Testis (tissue), 3 donors: ENCODE results near the gene GATAD2B. TPM values are rescaled to one million over a fixed set of nuclear protein-coding genes. Genes with fewer than 3 reads are reported as not detected.
A peak's percentile ranks its signal among the peaks of the same experiment; 100 is the strongest.

ENCODE experiments used
- DNase-seq: peaks from one replicate; pipeline ENCODE4 v3.0.0-alpha.2; 2019
- H3K27ac ChIP-seq, 2 donors: fragments of 200-600 bp; sonication (generic); one replicate each; pipeline ENCODE4 v1.5.1; 2019
- H3K27me3 ChIP-seq: fragments of 200-600 bp; sonication (generic); one replicate; pipeline ENCODE4 v1.5.1; 2019
- H3K36me3 ChIP-seq: fragments of 200-600 bp; sonication (generic); one replicate; pipeline ENCODE4 v1.5.1; 2017; ENCODE audit warnings: low read depth; ENCODE audit errors: missing control alignments
- H3K4me1 ChIP-seq: fragments of 200-600 bp; sonication (generic); one replicate; pipeline ENCODE4 v1.5.1; 2019
- H3K4me3 ChIP-seq, 2 donors: fragments of 200-600 bp; sonication (generic); one replicate each; pipeline ENCODE4 v1.5.1; 2017 to 2019
- H3K9me3 ChIP-seq: fragments of 200-600 bp; sonication (generic); one replicate; pipeline ENCODE4 v1.5.1; 2017
- POLR2A ChIP-seq: fragments of 450-650 bp; IDR thresholded peaks from one replicate; pipeline ENCODE4 v1.6.1; 2017; ENCODE audit warnings: antibody characterized with exemption, mild to moderate bottlenecking, moderate library complexity
- WGBS, 2 donors: methylation state at CpG; one replicate each; pipeline ENCODE4 v1.1.5; 2018; 5-methylcytosine and 5-hydroxymethylcytosine counted together
- intact Hi-C: fragments of 100-400 bp; cut with DNase I; formaldehyde crosslinking; loops from one replicate; pipeline ENCODE4 v1.15.1; 2023; ENCODE audit warnings: low total_unique reads
- polyA plus RNA-seq: library from polyadenylated mRNA; stranded (reverse); fragments of 350-450 nt; fragmentation: Illumina TruSeq; extraction: RNeasy Lipid Tissue Mini Kit (QIAGEN cat#74804); gene quantifications from one replicate; pipeline ENCODE4 v1.2.3, GENCODE V29; 2014; ENCODE audit warnings: low read depth, low replicate concordance; ENCODE audit not compliant: insufficient read depth
- total RNA-seq, 2 donors: library from RNA; depleted of rRNA; stranded (reverse); fragments of >200 nt; gene quantifications; one replicate each; pipeline ENCODE4 v1.2.3, GENCODE V29; 2016
- TF ChIP-seq, protein P1 (sequence below), 3 experiments: fragments of 450-650 bp in 2 of 3; fragments of 200-600 bp in 1 of 3; sonication (generic) in 1 of 3; IDR thresholded peaks; one replicate each; pipeline ENCODE4 v1.5.1; 2016 to 2019; ENCODE audit warnings: antibody characterized with exemption in 3 of 3, mild to moderate bottlenecking in 2 of 3, moderate library complexity in 1 of 3

Gene GATAD2B
- total and polyA plus RNA-seq, 3 donors from 2014 or later = 26.5 to 37.4 (median 32.1) TPM

- WGBS, 2 donors = 63 to 64% methylated on average over 16 to 17 of the region's 17 CpGs
- no peaks in the 10 kb centered on the region for H3K9me3 ChIP-seq
- intact Hi-C loops = no loop called here
- no peaks in the 10 kb centered on the region for H3K36me3 ChIP-seq
- peak; percentile 69 for DNase-seq
- TF ChIP-seq, protein P1, sequence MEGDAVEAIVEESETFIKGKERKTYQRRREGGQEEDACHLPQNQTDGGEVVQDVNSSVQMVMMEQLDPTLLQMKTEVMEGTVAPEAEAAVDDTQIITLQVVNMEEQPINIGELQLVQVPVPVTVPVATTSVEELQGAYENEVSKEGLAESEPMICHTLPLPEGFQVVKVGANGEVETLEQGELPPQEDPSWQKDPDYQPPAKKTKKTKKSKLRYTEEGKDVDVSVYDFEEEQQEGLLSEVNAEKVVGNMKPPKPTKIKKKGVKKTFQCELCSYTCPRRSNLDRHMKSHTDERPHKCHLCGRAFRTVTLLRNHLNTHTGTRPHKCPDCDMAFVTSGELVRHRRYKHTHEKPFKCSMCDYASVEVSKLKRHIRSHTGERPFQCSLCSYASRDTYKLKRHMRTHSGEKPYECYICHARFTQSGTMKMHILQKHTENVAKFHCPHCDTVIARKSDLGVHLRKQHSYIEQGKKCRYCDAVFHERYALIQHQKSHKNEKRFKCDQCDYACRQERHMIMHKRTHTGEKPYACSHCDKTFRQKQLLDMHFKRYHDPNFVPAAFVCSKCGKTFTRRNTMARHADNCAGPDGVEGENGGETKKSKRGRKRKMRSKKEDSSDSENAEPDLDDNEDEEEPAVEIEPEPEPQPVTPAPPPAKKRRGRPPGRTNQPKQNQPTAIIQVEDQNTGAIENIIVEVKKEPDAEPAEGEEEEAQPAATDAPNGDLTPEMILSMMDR (IDR thresholded peaks at IDR 0.05) = no peak
- no peak for TF ChIP-seq POLR2A
- peak overlapping the region in 1 of 2 donors; percentile 16 for H3K27ac ChIP-seq
- H3K4me1 ChIP-seq = peaks cover 42% of the 10 kb centered on the region
- H3K27me3 ChIP-seq = no peaks in the 10 kb centered on the region
- no peak overlapping the region for H3K4me3 ChIP-seq
Measured at GRCh38 chr1:153779781-153780541, 142.8 kb downstream of the GATAD2B start.

GRCh38 chr1:153778824-153779519, 143.8 kb downstream of the GATAD2B start:
- WGBS, 2 donors = 75 to 78% methylated on average over 14 to 18 of the region's 18 CpGs
- no peak for DNase-seq
- peaks cover 47% of the 10 kb centered on the region for H3K4me1 ChIP-seq
- no peak overlapping the region for H3K4me3 ChIP-seq
- TF ChIP-seq POLR2A = no peak
- TF ChIP-seq, protein P1 (IDR thresholded peaks at IDR 0.05) = no peak
- H3K9me3 ChIP-seq = no peaks in the 10 kb centered on the region
- intact Hi-C loops = no loop called here
- H3K27ac ChIP-seq = no peak overlapping the region
- no peaks in the 10 kb centered on the region for H3K27me3 ChIP-seq
- no peaks in the 10 kb centered on the region for H3K36me3 ChIP-seq

DNA sequence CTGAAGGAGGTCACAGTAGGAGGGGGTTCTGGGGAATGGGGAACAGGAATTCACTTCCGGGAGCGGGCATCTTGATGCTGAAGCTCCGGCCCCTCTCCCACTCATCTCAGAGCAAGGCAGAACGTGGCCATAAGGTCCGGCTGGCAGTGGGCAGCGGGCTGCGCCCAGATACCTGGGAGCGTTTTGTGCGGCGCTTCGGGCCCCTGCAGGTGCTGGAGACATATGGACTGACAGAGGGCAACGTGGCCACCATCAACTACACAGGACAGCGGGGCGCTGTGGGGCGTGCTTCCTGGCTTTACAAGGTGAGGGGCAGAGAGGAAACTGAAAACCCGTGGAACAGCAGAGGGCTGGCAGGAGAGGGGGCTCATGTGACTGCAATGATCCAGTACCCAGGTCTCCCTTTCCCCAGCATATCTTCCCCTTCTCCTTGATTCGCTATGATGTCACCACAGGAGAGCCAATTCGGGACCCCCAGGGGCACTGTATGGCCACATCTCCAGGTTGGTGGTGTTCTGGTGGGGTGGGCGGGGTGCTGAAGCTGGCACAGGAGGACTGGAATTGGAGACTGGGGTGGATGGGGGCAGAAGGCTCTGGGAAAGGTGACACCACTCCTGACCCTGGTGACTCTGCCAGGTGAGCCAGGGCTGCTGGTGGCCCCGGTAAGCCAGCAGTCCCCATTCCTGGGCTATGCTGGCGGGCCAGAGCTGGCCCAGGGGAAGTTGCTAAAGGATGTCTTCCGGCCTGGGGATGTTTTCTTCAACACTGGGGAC, 144.5 kb downstream of the GATAD2B start:
- TF ChIP-seq, protein P1 (IDR thresholded peaks at IDR 0.05) = no peak
- TF ChIP-seq POLR2A = no peak
- H3K36me3 ChIP-seq = no peaks in the 10 kb centered on the region
- no peak overlapping the region for H3K4me3 ChIP-seq
- H3K27ac ChIP-seq = no peak overlapping the region
- WGBS, 2 donors = 81 to 88% methylated on average over 20 to 22 of the region's 22 CpGs
- H3K9me3 ChIP-seq = no peaks in the 10 kb centered on the region
- H3K4me1 ChIP-seq = peaks cover 46% of the 10 kb centered on the region
- H3K27me3 ChIP-seq = no peaks in the 10 kb centered on the region
- intact Hi-C loops = no loop called here
- no peak for DNase-seq

DNA sequence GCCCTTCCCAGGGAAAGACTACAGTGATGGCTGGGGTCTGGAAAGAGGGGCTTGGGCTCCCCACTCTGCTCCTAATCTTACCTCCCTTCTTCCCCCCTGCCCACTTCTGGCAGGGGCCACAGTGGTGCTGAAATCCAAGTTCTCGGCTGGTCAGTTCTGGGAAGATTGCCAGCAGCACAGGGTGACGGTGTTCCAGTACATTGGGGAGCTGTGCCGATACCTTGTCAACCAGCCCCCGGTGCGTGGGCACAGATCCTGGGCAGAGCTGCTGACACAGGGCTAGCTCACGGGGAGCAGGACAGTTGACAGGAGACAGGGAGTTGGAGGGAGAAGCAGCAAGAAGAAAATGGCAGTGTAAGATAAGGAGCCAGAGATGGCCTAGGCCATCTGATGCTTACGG, 145.1 kb downstream of the GATAD2B start:
- Histone ChIP-seq H3K36me3 (no peaks in the 10 kb centered on the region), H3K4me1 (peaks cover 42% of the 10 kb centered on the region), H3K9me3 (no peaks in the 10 kb centered on the region), H3K4me3 (no peak overlapping the region), H3K27me3 (no peaks in the 10 kb centered on the region), H3K27ac (no peak overlapping the region)
- WGBS, 2 donors = 53 to 64% methylated on average over 6 to 7 of the region's 7 CpGs
- intact Hi-C loops = no loop called here
- DNase-seq = peak; percentile 65
- no peak for TF ChIP-seq POLR2A
- TF ChIP-seq, protein P1 (IDR thresholded peaks at IDR 0.05) = no peak
